ENCODE results near the gene NHSL1. TPM values are rescaled to one million over a fixed set of nuclear protein-coding genes. Genes with fewer than 3 reads are reported as not detected.
A peak's percentile ranks its signal among the peaks of the same experiment; 100 is the strongest.

The NHSL1 gene
- total RNA-seq, 1 donor from 2014 or later, result 72.3 TPM

GRCh38 chr6:138492113-138492512 lies 7.2 kb downstream of the NHSL1 start:
- TF ChIP-seq, protein P1, sequence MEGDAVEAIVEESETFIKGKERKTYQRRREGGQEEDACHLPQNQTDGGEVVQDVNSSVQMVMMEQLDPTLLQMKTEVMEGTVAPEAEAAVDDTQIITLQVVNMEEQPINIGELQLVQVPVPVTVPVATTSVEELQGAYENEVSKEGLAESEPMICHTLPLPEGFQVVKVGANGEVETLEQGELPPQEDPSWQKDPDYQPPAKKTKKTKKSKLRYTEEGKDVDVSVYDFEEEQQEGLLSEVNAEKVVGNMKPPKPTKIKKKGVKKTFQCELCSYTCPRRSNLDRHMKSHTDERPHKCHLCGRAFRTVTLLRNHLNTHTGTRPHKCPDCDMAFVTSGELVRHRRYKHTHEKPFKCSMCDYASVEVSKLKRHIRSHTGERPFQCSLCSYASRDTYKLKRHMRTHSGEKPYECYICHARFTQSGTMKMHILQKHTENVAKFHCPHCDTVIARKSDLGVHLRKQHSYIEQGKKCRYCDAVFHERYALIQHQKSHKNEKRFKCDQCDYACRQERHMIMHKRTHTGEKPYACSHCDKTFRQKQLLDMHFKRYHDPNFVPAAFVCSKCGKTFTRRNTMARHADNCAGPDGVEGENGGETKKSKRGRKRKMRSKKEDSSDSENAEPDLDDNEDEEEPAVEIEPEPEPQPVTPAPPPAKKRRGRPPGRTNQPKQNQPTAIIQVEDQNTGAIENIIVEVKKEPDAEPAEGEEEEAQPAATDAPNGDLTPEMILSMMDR (IDR thresholded peaks at IDR 0.05; ENCODE audit: unreplicated experiment), result no peak
- peaks cover 31% of the 10 kb centered on the region for H3K4me1 Mint-ChIP-seq (ENCODE audit: unreplicated experiment)
- peaks cover 8% of the 10 kb centered on the region for H3K36me3 Mint-ChIP-seq (ENCODE audit: low read depth, unreplicated experiment)
- H3K4me3 Mint-ChIP-seq (ENCODE audit: unreplicated experiment), result no peak overlapping the region
- no peak for DNase-seq (ENCODE audit: low spot score)
- H3K27me3 Mint-ChIP-seq (ENCODE audit: unreplicated experiment), result peaks cover 6% of the 10 kb centered on the region
- H3K27ac Mint-ChIP-seq (ENCODE audit: unreplicated experiment), result peak overlapping the region; percentile 37
- no peaks in the 10 kb centered on the region for H3K9me3 Mint-ChIP-seq (ENCODE audit: unreplicated experiment)

- Mint-ChIP-seq H3K36me3 (ENCODE audit: low read depth, unreplicated experiment) (peaks cover 8% of the 10 kb centered on the region), H3K4me3 (ENCODE audit: unreplicated experiment) (no peak overlapping the region), H3K4me1 (ENCODE audit: unreplicated experiment) (peaks cover 42% of the 10 kb centered on the region), H3K27me3 (ENCODE audit: unreplicated experiment) (peaks cover 6% of the 10 kb centered on the region), H3K9me3 (ENCODE audit: unreplicated experiment) (no peaks in the 10 kb centered on the region), H3K27ac (ENCODE audit: unreplicated experiment) (no peak overlapping the region)
- TF ChIP-seq, protein P1 (IDR thresholded peaks at IDR 0.05; ENCODE audit: unreplicated experiment), result no peak
- DNase-seq (ENCODE audit: low spot score), result no peak
Observed at GRCh38 chr6:138491017-138491416, 8.3 kb downstream of the NHSL1 start.

- Mint-ChIP-seq H3K4me3 (ENCODE audit: unreplicated experiment) (no peak overlapping the region), H3K27ac (ENCODE audit: unreplicated experiment) (no peak overlapping the region), H3K4me1 (ENCODE audit: unreplicated experiment) (peaks cover 54% of the 10 kb centered on the region), H3K27me3 (ENCODE audit: unreplicated experiment) (peaks cover 10% of the 10 kb centered on the region), H3K36me3 (ENCODE audit: low read depth, unreplicated experiment) (peaks cover 8% of the 10 kb centered on the region), H3K9me3 (ENCODE audit: unreplicated experiment) (no peaks in the 10 kb centered on the region)
- TF ChIP-seq, protein P1 (IDR thresholded peaks at IDR 0.05; ENCODE audit: unreplicated experiment), result no peak
- no peak for DNase-seq (ENCODE audit: low spot score)
Observed at GRCh38 chr6:138489846-138490245, 9.4 kb downstream of the NHSL1 start.

DNA sequence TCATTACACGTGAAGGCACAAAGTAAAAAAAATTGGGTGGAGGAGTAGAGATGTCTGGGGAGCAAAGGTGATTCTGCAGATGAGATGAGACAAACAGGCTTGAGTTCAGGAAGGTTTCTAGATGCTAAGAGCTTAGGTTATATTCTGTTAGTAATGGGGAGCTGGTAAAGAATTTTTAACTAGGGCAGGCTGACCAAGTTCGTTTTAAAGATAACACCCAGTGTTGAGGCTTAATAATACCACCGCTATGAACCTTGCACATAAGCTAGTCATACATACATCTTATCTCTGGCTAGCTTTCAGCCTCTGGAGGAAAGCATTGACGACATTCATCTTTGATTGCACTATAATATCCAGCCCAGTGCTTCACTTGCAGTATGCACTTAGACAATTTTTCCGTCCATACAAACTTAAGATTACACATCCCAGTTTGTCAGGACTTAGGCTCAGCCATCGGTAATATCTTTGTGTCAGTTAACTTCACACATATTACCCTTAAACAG lies 12.1 kb downstream of the NHSL1 start:
- Mint-ChIP-seq H3K36me3 (ENCODE audit: low read depth, unreplicated experiment) (peaks cover 8% of the 10 kb centered on the region), H3K27ac (ENCODE audit: unreplicated experiment) (peak overlapping the region; percentile 97), H3K4me1 (ENCODE audit: unreplicated experiment) (peaks cover 56% of the 10 kb centered on the region), H3K9me3 (ENCODE audit: unreplicated experiment) (no peaks in the 10 kb centered on the region), H3K4me3 (ENCODE audit: unreplicated experiment) (no peak overlapping the region), H3K27me3 (ENCODE audit: unreplicated experiment) (peaks cover 8% of the 10 kb centered on the region)
- TF ChIP-seq, protein P1 (IDR thresholded peaks at IDR 0.05; ENCODE audit: unreplicated experiment), result no peak
- no peak for DNase-seq (ENCODE audit: low spot score)

DNA sequence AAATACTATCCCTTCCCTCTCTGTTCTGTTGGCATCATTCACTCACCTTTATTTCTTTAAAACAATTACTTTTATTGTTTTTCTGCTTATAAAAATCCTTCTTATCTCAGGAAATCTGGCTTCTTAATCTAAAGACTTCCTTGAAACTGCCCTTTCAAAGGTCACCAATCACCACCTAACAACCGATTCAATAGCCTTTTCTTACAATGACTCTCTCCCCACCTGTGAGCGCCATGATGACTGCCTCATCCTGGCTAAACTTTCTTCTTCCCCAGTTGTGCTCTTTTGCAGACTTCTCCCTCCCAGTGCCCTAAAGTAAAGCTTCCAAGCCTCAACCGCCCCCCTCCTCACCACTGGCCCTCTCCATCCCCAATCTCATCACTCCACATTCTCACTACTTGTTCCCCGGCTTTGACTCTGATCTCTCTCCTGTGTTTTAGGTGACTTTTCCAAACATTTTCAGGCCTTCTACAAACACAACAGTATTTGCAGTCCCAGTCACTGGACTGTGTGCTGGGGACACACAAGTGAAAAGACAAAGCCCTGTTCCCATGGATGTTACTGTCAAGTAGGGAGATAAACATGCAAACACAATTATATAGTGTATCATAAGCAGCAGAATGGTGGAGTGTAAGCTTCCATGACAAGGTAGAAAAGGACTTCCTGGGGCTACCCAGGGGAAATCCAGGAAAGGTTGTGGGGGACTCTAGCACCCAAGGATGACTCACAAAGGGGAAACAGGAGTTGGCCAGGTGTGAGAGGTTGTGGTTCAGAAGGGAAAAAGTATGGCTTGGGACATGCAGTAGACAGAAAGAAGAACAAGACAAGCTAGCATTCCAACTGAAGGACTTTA lies 12.8 kb downstream of the NHSL1 start:
- H3K27ac Mint-ChIP-seq (ENCODE audit: unreplicated experiment), result peak overlapping the region; percentile 97
- H3K4me3 Mint-ChIP-seq (ENCODE audit: unreplicated experiment), result peak overlapping the region; percentile 3
- H3K9me3 Mint-ChIP-seq (ENCODE audit: unreplicated experiment), result no peaks in the 10 kb centered on the region
- H3K4me1 Mint-ChIP-seq (ENCODE audit: unreplicated experiment), result peaks cover 56% of the 10 kb centered on the region
- H3K27me3 Mint-ChIP-seq (ENCODE audit: unreplicated experiment), result peaks cover 8% of the 10 kb centered on the region
- peaks cover 8% of the 10 kb centered on the region for H3K36me3 Mint-ChIP-seq (ENCODE audit: low read depth, unreplicated experiment)
- TF ChIP-seq, protein P1 (IDR thresholded peaks at IDR 0.05; ENCODE audit: unreplicated experiment), result no peak
- DNase-seq (ENCODE audit: low spot score), result no peak

Data from endothelial cell (in vitro differentiated cells).